HL-60 (cell line): ENCODE measurements around the gene CHMP6.

Experiments used
- DNase-seq, 2 experiments: peaks; one replicate each; pipeline ENCODE4 v3.0.0-alpha.2; 2010 to 2020; ENCODE audit warnings: low read depth in 1 of 2, low spot score in 1 of 2
- H3K27ac ChIP-seq: fragments of 250-450 bp; sonication (Bioruptor Pico); replicated peaks from 2 replicates; pipeline ENCODE4 v1.5.1; 2020; ENCODE audit warnings: mild to moderate bottlenecking, moderate library complexity
- H3K27me3 ChIP-seq: fragments of 250-450 bp; sonication (Bioruptor Pico); 2 replicates; pipeline ENCODE4 v1.5.1; 2021; ENCODE audit warnings: mild to moderate bottlenecking, moderate library complexity; ENCODE audit not compliant: insufficient read depth, poor library complexity, severe bottlenecking
- H3K4me3 ChIP-seq: replicated peaks from 2 replicates; pipeline ENCODE4 v1.5.1; 2011; ENCODE audit warnings: mild to moderate bottlenecking, control low read depth, low read length; ENCODE audit not compliant: insufficient read depth
- CTCF ChIP-seq: IDR thresholded peaks from one replicate; pipeline ENCODE4 v1.5.1; 2011; ENCODE audit warnings: low read length, control low read depth, inconsistent platforms; ENCODE audit not compliant: insufficient read depth
- GABPA ChIP-seq: IDR thresholded peaks from 2 replicates; pipeline ENCODE4 v1.6.1; 2012; ENCODE audit warnings: low read depth
- POLR2AphosphoS5 ChIP-seq: IDR thresholded peaks from 2 replicates; pipeline ENCODE4 v1.6.1; 2012; ENCODE audit warnings: low read depth
- REST ChIP-seq: IDR thresholded peaks from 2 replicates; pipeline ENCODE4 v1.6.1; 2012; ENCODE audit warnings: low read depth; ENCODE audit not compliant: insufficient replicate concordance
- SPI1 ChIP-seq: IDR thresholded peaks from 2 replicates; pipeline ENCODE4 v1.6.1; 2012; ENCODE audit warnings: low read depth, mild to moderate bottlenecking, borderline replicate concordance

The CHMP6 gene

GRCh38 chr17:80960037-80960796 is 31.4 kb upstream of the CHMP6 start:
- Histone ChIP-seq H3K27me3 (no peaks in the 10 kb centered on the region), H3K27ac (no peak overlapping the region), H3K4me3 (no peak overlapping the region)
- TF ChIP-seq CTCF (no peak), POLR2AphosphoS5 (no peak), SPI1 (no peak), GABPA (no peak), REST (no peak)
- DNase-seq = no peak

GRCh38 chr17:80960797-80961452 is 30.7 kb upstream of the CHMP6 start:
- DNase-seq = no peak
- no peak for TF ChIP-seq CTCF
- TF ChIP-seq POLR2AphosphoS5 = no peak
- TF ChIP-seq SPI1 = no peak
- TF ChIP-seq GABPA = no peak
- H3K4me3 ChIP-seq = no peak overlapping the region
- H3K27ac ChIP-seq = no peak overlapping the region
- H3K27me3 ChIP-seq = no peaks in the 10 kb centered on the region

- H3K27ac ChIP-seq = no peak overlapping the region
- TF ChIP-seq POLR2AphosphoS5 = no peak
- TF ChIP-seq SPI1 = no peak
- TF ChIP-seq GABPA = no peak
- TF ChIP-seq REST = no peak
- TF ChIP-seq CTCF = no peak
- no peak overlapping the region for H3K4me3 ChIP-seq
- H3K27me3 ChIP-seq = no peaks in the 10 kb centered on the region
- no peak for DNase-seq
Measured at GRCh38 chr17:80961541-80962330, 29.9 kb upstream of the CHMP6 start.
